ENCODE results near the gene GNB1L. TPM values are rescaled to one million over a fixed set of nuclear protein-coding genes. Genes with fewer than 3 reads are reported as not detected.

The GNB1L gene
- total and polyA plus RNA-seq, 2 of the 13 experiments (the other 11 are each of a cell fraction or from before 2014, with no cell fraction given), result 2.5 to 7.4 TPM

GRCh38 chr22:19824212-19824925 is 30.3 kb downstream of the GNB1L start (continued):
- no peak for TF ChIP-seq PRDM4 (CRISPR knock-in tag; IDR thresholded peaks at IDR 0.05; ENCODE audit: borderline replicate concordance)
- TF ChIP-seq NFYC (CRISPR knock-in tag; IDR thresholded peaks at IDR 0.05), result no peak
- TF ChIP-seq ZNF773 (CRISPR knock-in tag; IDR thresholded peaks at IDR 0.05; ENCODE audit: borderline replicate concordance), result no peak
- no peak for TF ChIP-seq ZNF704 (CRISPR knock-in tag; IDR thresholded peaks at IDR 0.05; ENCODE audit: borderline replicate concordance)
- TF ChIP-seq POLR2G (IDR thresholded peaks at IDR 0.05; ENCODE audit: low read depth, low read length), result peak; percentile 62
- TF ChIP-seq POLR2AphosphoS2 (IDR thresholded peaks at IDR 0.05; ENCODE audit: low read depth, low read length), result no peak
- no peak for TF ChIP-seq FOXO4 (CRISPR knock-in tag; conservative IDR thresholded peaks at IDR 0.05)
- no peak for TF ChIP-seq PCBP2 (optimal IDR thresholded peaks at IDR 0.05; ENCODE audit: low read depth, low read length, poor library complexity, severe bottlenecking)
- peak; percentile 55 for TF ChIP-seq PHF5A (CRISPR knock-in tag; IDR thresholded peaks at IDR 0.05; ENCODE audit: low read depth, unreplicated experiment)
- peak; percentile 54 for TF ChIP-seq FOSL2 (CRISPR knock-in tag; IDR thresholded peaks at IDR 0.05)
- TF ChIP-seq NFIB (CRISPR knock-in tag; IDR thresholded peaks at IDR 0.05; ENCODE audit: borderline replicate concordance), result no peak
- TF ChIP-seq ZNF260 (CRISPR knock-in tag; IDR thresholded peaks at IDR 0.05; ENCODE audit: borderline replicate concordance, low read depth), result no peak
- TF ChIP-seq HOXA3 (CRISPR knock-in tag; IDR thresholded peaks at IDR 0.05), result peak; percentile 60; the same call in 1 of the 2 replicates
- no peak for TF ChIP-seq ZNF276 (CRISPR knock-in tag; IDR thresholded peaks at IDR 0.05; ENCODE audit: low read depth)
- TF ChIP-seq SP5 (CRISPR knock-in tag; IDR thresholded peaks at IDR 0.05; ENCODE audit: borderline replicate concordance, low read depth), result 0 out of 2 replicates have a peak, but pooled peaks have one; percentile 8
- 0 out of 2 replicates have a peak, but pooled peaks have one; percentile 33 for TF ChIP-seq ZNF430 (CRISPR knock-in tag; IDR thresholded peaks at IDR 0.05)
- no peak for TF ChIP-seq GABPA (IDR thresholded peaks at IDR 0.05; ENCODE audit: low read depth, low read length)
- peak; percentile 33; the same call in 1 of the 2 replicates for TF ChIP-seq GABPA (CRISPR knock-in tag; IDR thresholded peaks at IDR 0.05; ENCODE audit: low read depth)
- TF ChIP-seq PBX2 (CRISPR knock-in tag; IDR thresholded peaks at IDR 0.05), result no peak
- TF ChIP-seq WIZ (CRISPR knock-in tag; IDR thresholded peaks at IDR 0.05), result 0 out of 2 replicates have a peak, but pooled peaks have one; percentile 45
- TF ChIP-seq ZNF256 (CRISPR knock-in tag; conservative IDR thresholded peaks at IDR 0.05), result no peak
- TF ChIP-seq ZNF253 (CRISPR knock-in tag; IDR thresholded peaks at IDR 0.05; ENCODE audit: borderline replicate concordance), result no peak

Data from HepG2 (cell line).